DMS 273 (cell line): ENCODE results near the gene OR1I1.
"Not testable (repeated sequence)": the region's sequence is repeated elsewhere in the genome, so short reads cannot be mapped to it uniquely, and the experiment has no call there.

ENCODE experiments used
- DNase-seq: peaks from one replicate; lab custom pipeline; 2025; ENCODE audit not compliant: unreplicated experiment; lab: John Stamatoyannopoulos, UW

Gene OR1I1

DNA sequence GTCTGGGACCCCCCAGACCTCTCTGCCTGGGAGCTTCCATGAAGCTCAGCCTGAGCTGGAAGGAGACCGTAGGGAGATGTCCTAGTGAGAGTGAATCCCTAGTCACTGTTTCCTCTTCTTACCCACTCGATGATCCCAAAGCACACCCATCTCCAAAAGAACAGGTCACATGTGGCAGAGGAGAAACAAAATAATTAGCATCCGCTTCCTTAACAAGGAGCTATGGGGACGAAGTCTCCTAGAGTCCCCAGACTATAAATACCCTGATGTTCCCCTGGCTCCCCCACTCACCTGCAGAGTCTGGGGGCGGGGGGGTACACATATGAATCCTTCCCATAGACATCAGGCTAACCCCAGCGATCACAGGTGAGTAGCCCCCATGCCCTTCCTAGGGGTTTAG is at the start of gene OR1I1:
Gene OR1I1 (plus strand): TSS at position 301 of the 400 bp plus-strand sequence. CDS start 4,855 bp downstream, outside the sequence.
- DNase-seq: no peak

DNA sequence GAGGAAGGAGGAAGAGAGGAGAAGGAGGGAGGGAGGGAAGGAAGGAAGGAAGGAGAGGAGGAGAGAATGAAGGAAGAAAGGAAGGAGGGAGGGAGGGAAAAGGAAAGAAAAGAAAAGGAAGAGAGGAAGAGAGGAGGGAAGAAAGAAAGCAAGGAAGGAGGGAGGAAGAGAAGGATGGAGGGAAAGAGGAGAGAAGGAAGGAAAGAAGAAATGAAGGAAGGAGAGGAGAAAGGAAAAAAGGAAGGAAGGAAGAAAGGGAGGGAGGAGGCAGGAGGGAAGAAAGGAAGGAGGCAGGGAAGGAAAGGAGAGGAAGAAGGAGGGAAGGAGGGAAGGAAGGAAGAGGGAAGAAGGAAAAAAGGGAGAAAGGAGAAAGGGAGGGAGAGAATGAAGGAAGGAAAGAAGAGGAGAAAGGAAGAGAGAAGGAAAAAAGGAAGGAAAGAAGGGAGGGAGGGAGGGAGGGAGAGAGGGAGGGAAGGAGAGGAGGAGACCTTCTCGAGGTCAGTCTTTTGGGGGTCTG is 46.2 kb upstream of the OR1I1 start:
- no peak for DNase-seq

DNA sequence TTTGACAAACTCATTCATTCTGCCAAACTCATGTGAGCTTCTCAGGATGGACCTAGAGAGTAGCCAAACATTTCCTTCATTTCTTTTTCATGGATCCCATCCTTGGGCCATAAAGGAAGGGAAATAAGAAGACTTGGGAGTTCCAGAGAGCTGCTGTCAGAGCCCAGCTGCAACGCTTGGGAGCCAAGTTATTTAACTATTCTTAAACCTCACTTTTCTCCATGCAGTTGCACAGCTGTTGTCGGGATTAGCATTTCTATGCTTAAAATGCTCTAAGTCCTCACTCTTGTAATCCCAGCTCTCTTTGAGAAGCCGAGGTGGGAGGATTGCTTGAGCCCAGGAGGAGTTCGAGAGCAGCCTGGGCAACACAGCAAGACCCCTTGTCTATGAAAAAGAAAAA is 44.4 kb upstream of the OR1I1 start:
- DNase-seq: no peak

- DNase-seq: peak; percentile 8
Observed at GRCh38 chr19:15038294-15038693, 43.7 kb upstream of the OR1I1 start.

- no peak for DNase-seq
Observed at GRCh38 chr19:15042003-15042402, 40.0 kb upstream of the OR1I1 start.

DNA sequence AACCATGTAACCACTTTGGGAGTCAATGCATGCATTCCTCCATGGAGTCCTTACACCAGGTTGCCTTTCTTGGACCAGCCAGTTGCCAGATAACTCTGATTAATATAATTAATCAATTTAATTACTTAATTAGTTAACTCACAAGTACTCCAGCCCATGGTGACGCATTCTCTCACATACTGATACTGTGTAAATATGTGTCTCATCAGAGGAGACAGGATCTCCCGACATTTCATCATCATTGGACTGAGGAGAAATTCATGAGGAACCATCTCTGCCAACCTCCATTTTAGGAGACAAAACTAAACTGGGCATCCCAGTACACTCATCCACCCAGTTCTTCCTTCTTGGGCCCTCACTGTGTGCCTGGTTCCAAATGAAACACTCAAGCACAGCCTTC is 39.2 kb upstream of the OR1I1 start:
- DNase-seq: no peak

DNA sequence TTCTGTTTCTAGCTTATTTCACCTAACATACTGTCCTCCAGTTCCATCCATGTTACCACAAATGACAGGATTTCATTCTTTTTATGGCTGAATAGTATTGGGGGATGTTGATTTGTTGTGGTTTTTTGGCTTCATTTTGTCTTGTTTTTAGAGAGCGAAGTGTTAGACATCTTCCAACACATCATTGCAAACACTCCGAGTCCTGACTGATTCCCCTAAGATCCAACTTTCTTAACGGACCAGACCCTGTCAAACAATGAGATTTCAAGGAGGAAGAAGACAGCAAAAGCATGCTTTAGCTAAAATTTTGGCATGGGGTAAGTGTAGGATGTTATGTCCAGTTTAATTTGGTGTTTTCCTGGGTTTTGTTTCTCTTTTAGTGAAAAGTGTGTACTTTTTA is 36.5 kb upstream of the OR1I1 start:
- no peak for DNase-seq

- no peak for DNase-seq
Observed at GRCh38 chr19:15047680-15048079, 34.3 kb upstream of the OR1I1 start.

DNA sequence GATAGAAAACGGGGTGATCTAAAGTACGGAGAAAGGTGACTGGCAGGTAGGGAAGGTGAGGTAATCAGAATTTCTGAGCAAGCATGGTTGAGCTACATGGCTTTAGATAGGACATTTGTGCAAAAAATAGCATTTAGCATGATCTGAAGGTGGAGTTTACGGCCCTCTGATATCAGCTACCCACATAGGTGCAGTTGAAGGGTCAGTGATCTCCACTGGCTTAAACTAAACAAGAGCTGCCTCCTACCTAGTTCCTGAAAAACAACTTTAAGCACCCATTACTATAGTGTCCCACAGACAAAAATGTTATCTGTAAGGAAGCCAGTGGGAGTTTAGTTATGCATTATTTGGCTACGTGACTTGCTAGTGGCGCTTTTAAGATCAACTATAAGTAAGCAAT is 33.9 kb upstream of the OR1I1 start:
- DNase-seq: no peak

DNA sequence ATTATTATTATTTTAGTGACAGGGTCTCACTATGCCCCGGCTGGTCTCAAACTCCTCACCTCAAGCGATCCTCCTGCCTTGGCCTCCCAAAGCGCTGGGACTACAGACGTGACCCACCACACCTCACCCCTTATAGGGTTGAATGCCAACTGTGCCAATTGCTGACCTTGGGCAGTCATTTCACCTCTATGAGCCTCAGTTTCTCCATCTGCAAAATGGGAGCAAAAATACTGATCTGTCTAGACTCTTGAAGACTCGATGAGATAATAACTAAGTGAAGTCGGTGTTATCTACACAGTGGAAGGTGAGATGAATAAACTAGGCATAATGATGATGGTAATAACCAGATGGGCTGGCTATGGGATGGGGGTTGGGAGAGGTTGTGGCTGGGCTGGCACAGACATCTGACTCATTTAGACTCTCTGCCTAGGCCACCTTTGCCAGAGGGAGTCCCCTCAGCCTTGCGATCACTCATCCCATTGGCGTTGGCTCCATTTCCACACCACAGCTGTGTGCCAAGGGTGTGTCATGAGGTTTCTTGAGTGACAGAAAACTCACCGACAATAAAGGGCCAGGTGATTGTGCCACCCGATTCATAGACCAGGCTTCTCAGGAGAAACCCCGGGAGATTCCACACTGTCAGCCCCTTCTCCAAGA is 33.0 kb upstream of the OR1I1 start, which contains the start of gene CASP14:
Gene CASP14 (plus strand): TSS at position 596 of the 657 bp plus-strand sequence. CDS start 2,772 bp downstream, outside the sequence.
- no peak for DNase-seq

DNA sequence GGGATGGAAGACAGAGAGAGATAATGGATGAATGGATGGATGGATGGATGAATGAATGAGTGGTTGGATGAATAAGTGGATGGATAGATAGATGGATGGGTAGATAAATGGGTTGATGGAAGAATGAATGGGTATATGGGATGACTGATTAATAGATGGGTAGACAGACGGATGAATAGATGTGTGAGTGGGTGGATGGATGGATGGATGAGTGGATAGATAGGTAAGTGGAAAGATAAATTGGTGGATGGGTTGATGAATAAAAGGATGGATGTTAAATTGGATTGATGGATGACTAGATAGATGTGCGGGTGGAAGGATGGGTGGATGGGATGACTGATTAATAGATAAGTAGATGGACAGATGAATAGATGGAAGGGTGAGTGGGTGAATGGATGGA is 31.4 kb upstream of the OR1I1 start:
- no peak for DNase-seq

GRCh38 chr19:15062036-15062435 is 20.0 kb upstream of the OR1I1 start:
- no peak for DNase-seq

- DNase-seq: not testable (repeated sequence)
Observed at GRCh38 chr19:15070386-15070785, 11.6 kb upstream of the OR1I1 start.

GRCh38 chr19:15072930-15073647 is 8.9 kb upstream of the OR1I1 start:
- no peak for DNase-seq

DNA sequence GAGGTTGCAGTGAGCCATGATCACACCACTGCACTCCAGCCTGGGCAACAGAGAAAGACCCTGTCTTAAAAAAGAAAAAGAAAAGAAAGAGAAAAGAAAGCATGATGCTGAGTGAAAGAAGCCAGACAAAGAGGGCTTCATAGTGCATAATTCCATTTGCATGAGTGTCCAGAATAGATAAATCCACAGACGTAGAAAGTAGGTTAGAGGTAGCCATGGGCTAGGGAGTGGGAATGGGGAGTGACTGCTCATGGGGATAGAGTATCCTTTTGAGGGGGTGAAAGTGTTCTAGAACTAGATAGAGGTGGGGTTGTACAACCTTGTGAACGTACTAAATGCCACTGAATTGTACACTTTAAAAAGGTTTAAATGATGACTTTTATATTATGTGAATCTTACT is 7.6 kb upstream of the OR1I1 start:
- no peak for DNase-seq

DNA sequence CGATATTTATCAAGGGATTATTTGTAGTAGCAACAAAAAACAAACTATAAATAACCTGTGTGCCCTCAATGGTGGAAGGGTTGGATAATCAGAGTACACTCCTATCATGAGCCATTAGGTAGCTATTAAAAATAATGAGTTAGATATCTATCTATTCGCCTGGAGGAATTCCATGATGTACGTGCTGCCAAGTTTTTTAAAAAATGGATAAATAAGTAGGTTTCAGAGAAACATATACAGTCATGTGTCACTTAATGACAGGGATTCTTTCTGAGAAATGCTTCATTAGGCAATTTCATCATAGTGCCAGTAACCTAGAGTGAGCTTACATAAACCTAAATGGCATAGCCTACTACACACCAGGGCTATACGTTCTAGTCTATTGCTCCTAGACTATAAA is 6.2 kb upstream of the OR1I1 start:
- DNase-seq: no peak

- DNase-seq: not testable (repeated sequence)
Observed at GRCh38 chr19:15080002-15080401, 2.0 kb upstream of the OR1I1 start.

GRCh38 chr19:15087182-15087581 is 5.2 kb downstream of the OR1I1 start:
- DNase-seq: no peak

DNA sequence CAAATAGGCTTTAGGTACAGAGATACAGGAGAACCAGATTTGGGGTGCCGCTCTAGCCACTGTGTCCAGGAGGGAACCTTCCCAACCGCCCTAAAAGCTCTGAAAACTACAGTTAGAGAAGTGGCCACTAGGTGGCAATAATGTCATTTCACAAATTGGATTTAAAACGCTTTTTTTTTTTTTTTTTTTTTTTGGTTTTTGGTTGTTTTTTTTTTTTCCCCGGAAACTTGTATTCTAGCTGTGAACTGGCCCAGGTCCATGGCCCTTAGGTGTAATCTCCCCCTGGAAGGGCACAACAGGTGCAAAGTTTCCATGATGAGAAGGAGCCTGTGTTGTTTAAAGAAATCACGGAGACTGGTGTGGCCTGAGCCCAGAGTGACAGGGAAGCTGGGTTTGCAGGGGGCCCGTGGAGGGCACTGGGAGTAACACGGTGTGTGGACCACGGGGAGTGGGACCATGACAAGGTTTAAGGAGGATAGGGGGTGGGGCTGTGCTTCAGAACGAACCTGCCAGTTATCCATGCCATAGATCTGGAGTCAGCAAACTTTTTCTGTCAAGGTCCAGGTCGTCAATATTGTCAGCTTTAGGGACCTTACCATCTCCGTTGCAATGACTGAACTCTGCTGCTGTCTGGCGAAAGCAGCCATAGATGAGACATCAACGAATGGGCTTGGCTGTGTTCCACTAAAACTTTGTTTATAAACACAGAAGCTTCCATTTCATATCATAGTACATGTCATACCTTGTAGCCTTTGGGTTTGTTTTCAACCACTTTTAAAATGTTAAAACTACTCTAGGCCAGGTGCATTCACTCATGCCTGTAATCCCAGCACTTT is 10.1 kb downstream of the OR1I1 start:
- DNase-seq: peak; percentile 84

DNA sequence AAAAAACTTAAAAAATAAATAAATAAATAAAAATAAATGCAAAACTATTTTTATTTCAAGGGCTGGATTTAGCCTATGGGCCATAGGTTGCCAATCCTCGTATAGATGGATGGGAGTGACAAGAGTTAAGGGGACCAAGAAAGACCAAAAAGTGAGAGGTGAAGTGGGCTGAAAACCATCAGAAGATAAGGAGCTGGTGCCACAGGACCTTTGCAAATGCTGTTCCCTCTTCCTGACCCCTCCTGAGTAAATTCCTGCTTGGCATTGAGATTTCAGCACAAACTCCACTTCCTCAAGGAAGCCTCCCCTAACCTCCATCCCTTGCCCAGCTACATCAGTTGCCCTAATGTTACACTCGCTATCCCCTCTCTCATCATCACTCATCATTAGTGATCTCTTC is 11.0 kb downstream of the OR1I1 start:
- no peak for DNase-seq

- DNase-seq: no peak
Observed at GRCh38 chr19:15096223-15096622, 14.2 kb downstream of the OR1I1 start.
